Esophagus muscularis mucosa (tissue), 4 donors: ENCODE measurements around the gene FBLN1.

Experiments used
- EP300 ChIP-seq: sonication (generic); formaldehyde crosslinking; IDR thresholded peaks from one replicate; pipeline ENCODE4 v1.6.1; 2017; ENCODE audit warnings: antibody characterized with exemption
- POLR2A ChIP-seq: fragments of 450-650 bp; IDR thresholded peaks from one replicate; pipeline ENCODE4 v1.6.1; 2017; ENCODE audit warnings: antibody characterized with exemption, moderate library complexity, mild to moderate bottlenecking, low read depth
- POLR2AphosphoS5 ChIP-seq, 2 donors: sonication (generic); formaldehyde crosslinking; IDR thresholded peaks; one replicate each; pipeline ENCODE4 v1.6.1; 2017; ENCODE audit warnings: antibody characterized with exemption in 2 of 2
- TF ChIP-seq, protein P1 (sequence below), 3 experiments: fragments of 200-600 bp in 2 of 3; fragments of 450-650 bp in 1 of 3; sonication (generic) in 2 of 3; IDR thresholded peaks; one replicate each; pipeline ENCODE4 v1.5.1; 2017 to 2019; ENCODE audit warnings: antibody characterized with exemption in 3 of 3, mild to moderate bottlenecking in 2 of 3, moderate library complexity in 1 of 3

GRCh38 chr22:45550416-45550815 lies 47.7 kb downstream of the FBLN1 start:
- TF ChIP-seq, protein P1, sequence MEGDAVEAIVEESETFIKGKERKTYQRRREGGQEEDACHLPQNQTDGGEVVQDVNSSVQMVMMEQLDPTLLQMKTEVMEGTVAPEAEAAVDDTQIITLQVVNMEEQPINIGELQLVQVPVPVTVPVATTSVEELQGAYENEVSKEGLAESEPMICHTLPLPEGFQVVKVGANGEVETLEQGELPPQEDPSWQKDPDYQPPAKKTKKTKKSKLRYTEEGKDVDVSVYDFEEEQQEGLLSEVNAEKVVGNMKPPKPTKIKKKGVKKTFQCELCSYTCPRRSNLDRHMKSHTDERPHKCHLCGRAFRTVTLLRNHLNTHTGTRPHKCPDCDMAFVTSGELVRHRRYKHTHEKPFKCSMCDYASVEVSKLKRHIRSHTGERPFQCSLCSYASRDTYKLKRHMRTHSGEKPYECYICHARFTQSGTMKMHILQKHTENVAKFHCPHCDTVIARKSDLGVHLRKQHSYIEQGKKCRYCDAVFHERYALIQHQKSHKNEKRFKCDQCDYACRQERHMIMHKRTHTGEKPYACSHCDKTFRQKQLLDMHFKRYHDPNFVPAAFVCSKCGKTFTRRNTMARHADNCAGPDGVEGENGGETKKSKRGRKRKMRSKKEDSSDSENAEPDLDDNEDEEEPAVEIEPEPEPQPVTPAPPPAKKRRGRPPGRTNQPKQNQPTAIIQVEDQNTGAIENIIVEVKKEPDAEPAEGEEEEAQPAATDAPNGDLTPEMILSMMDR (IDR thresholded peaks at IDR 0.05), result no peak
- TF ChIP-seq POLR2AphosphoS5 (IDR thresholded peaks at IDR 0.05) (no peak), POLR2A (no peak), EP300 (no peak)
